ENCODE data around the gene LRRC10B. TPM values are rescaled to one million over a fixed set of nuclear protein-coding genes. Genes with fewer than 3 reads are reported as not detected.
A peak's percentile ranks its signal among the peaks of the same experiment; 100 is the strongest.

The LRRC10B gene
- total and polyA plus RNA-seq, 2 donors from 2014 or later: 1.0 to 2.9 TPM

DNA sequence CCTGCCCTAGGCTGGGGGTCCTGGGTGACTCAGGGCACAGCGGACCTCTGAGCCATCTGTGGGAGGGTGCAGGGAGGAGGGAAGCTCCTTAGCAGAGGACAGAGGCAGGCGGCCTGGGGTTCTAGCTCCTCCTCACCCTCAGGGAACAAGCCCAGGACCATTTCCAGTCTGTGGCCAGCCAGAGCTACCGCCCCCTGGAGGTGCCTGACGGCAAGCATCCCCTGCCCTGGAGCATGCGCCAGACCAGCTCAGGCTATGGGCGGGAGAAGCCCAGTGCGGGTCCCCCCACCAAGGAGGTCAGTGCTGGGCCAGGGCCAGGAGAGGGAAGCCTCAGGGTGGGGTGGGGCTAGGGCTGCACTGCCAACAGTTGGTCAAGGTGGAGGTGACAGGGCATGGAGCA lies 26.0 kb upstream of the LRRC10B start:
- no peak overlapping the region for H3K9ac ChIP-seq (ENCODE audit: low read length in 3 of 3)
- intact Hi-C loops (cut with DNase I): no loop called here
- no peaks in the 10 kb centered on the region for H3K27me3 ChIP-seq (ENCODE audit: control insufficient read depth, insufficient read depth, low read length)
- peak in 1 of 5 donors; percentile 32 for DNase-seq
- no peak for FAIRE-seq
- H3K36me3 ChIP-seq (ENCODE audit: control insufficient read depth in 2 of 3, insufficient read depth in 3 of 3, low read length in 3 of 3): no peaks in the 10 kb centered on the region
- no peaks in the 10 kb centered on the region for H3K9me3 ChIP-seq (ENCODE audit: control insufficient read depth in 2 of 3, insufficient read depth in 1 of 3, low read length in 3 of 3)
- H3K4me1 ChIP-seq (ENCODE audit: control insufficient read depth in 2 of 3, insufficient read depth in 2 of 3, low read depth in 1 of 3, low read length in 3 of 3): peaks cover 0 to 6% (median 4%) of the 10 kb centered on the region in 3 donors
- TF ChIP-seq, protein P1, sequence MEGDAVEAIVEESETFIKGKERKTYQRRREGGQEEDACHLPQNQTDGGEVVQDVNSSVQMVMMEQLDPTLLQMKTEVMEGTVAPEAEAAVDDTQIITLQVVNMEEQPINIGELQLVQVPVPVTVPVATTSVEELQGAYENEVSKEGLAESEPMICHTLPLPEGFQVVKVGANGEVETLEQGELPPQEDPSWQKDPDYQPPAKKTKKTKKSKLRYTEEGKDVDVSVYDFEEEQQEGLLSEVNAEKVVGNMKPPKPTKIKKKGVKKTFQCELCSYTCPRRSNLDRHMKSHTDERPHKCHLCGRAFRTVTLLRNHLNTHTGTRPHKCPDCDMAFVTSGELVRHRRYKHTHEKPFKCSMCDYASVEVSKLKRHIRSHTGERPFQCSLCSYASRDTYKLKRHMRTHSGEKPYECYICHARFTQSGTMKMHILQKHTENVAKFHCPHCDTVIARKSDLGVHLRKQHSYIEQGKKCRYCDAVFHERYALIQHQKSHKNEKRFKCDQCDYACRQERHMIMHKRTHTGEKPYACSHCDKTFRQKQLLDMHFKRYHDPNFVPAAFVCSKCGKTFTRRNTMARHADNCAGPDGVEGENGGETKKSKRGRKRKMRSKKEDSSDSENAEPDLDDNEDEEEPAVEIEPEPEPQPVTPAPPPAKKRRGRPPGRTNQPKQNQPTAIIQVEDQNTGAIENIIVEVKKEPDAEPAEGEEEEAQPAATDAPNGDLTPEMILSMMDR (IDR thresholded peaks at IDR 0.05; ENCODE audit: borderline replicate concordance, extremely low read depth, insufficient read depth): peak; percentile 10
- H3K27ac ChIP-seq (ENCODE audit: low read depth in 2 of 2, low read length in 2 of 2): no peak overlapping the region
- no peak overlapping the region for H3K4me3 ChIP-seq (ENCODE audit: low read length in 3 of 3)

DNA sequence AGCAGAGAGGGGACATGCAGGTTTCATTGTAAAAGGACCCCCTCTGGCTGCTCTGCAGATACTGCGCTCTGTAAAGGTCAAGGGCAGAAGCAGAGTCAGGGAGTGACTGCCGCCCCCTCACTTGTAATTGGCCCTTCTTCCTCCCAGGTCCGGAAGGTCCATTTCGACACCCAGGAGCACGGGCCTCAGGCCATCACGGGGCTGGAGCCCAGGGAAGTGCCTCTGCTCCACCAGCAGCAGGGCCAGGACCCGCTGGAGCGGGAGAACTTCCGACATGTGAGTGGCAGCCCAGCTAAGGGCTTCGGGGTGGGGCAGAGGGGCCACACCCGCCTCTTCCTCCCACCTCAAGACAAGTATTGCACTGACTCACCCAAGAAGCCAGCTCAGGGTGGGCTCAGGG lies 24.0 kb upstream of the LRRC10B start:
- H3K9ac ChIP-seq (ENCODE audit: low read length in 3 of 3): no peak overlapping the region
- peak in 1 of 5 donors; percentile 42 for DNase-seq
- H3K4me3 ChIP-seq (ENCODE audit: low read length in 3 of 3): no peak overlapping the region
- intact Hi-C loops (cut with DNase I): no loop called here
- no peak for FAIRE-seq
- peaks cover 0 to 13% (median 7%) of the 10 kb centered on the region in 3 donors for H3K4me1 ChIP-seq (ENCODE audit: control insufficient read depth in 2 of 3, insufficient read depth in 2 of 3, low read depth in 1 of 3, low read length in 3 of 3)
- H3K9me3 ChIP-seq (ENCODE audit: control insufficient read depth in 2 of 3, insufficient read depth in 1 of 3, low read length in 3 of 3): no peaks in the 10 kb centered on the region
- H3K36me3 ChIP-seq (ENCODE audit: control insufficient read depth in 2 of 3, insufficient read depth in 3 of 3, low read length in 3 of 3): no peaks in the 10 kb centered on the region
- no peak overlapping the region for H3K27ac ChIP-seq (ENCODE audit: low read depth in 2 of 2, low read length in 2 of 2)
- TF ChIP-seq, protein P1 (IDR thresholded peaks at IDR 0.05; ENCODE audit: borderline replicate concordance, extremely low read depth, insufficient read depth): no peak
- no peaks in the 10 kb centered on the region for H3K27me3 ChIP-seq (ENCODE audit: control insufficient read depth, insufficient read depth, low read length)

DNA sequence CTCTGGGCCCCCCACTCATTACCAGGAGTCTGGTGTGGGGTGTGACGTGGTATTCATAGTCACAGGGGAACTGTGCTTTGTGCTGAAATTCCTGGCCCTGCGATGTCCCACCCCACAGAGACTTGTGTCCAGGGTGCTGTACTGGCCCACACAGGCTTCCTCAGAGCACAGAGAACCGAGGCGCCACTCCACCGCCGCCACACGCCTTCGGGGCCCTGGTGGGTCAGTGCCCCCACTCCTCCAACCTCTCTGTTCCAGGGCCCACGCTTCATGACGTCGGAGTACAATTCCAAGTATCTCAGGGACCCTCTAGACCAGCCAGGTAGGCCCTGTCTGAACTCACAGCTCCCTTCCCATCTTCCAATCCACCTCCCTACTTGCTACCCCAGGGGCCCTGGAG lies 23.5 kb upstream of the LRRC10B start:
- peaks cover 0 to 18% (median 12%) of the 10 kb centered on the region in 3 donors for H3K4me1 ChIP-seq (ENCODE audit: control insufficient read depth in 2 of 3, insufficient read depth in 2 of 3, low read depth in 1 of 3, low read length in 3 of 3)
- H3K4me3 ChIP-seq (ENCODE audit: low read length in 3 of 3): no peak overlapping the region
- FAIRE-seq (no peak), DNase-seq (peak in 1 of 5 donors; percentile 40)
- no peaks in the 10 kb centered on the region for H3K36me3 ChIP-seq (ENCODE audit: control insufficient read depth in 2 of 3, insufficient read depth in 3 of 3, low read length in 3 of 3)
- no peaks in the 10 kb centered on the region for H3K27me3 ChIP-seq (ENCODE audit: control insufficient read depth, insufficient read depth, low read length)
- no peak overlapping the region for H3K9ac ChIP-seq (ENCODE audit: low read length in 3 of 3)
- H3K9me3 ChIP-seq (ENCODE audit: control insufficient read depth in 2 of 3, insufficient read depth in 1 of 3, low read length in 3 of 3): no peaks in the 10 kb centered on the region
- no peak overlapping the region for H3K27ac ChIP-seq (ENCODE audit: low read depth in 2 of 2, low read length in 2 of 2)
- TF ChIP-seq, protein P1 (IDR thresholded peaks at IDR 0.05; ENCODE audit: borderline replicate concordance, extremely low read depth, insufficient read depth): no peak
- intact Hi-C loops (cut with DNase I): no loop called here

All from kidney (tissue), 14 donors.